Measurements from ENCODE around the gene ZNF835. TPM values are rescaled to one million over a fixed set of nuclear protein-coding genes. Genes with fewer than 3 reads are reported as not detected.

ZNF835 gene
- total RNA-seq, 2 donors from 2014 or later, result 0.13 to 0.42 TPM

- H3K36me3 Mint-ChIP-seq (ENCODE audit: low read depth), result peaks cover 87% of the 10 kb centered on the region
- H3K27ac ChIP-seq (ENCODE audit: low read depth, low read length), result no peak overlapping the region
- WGBS, 2 experiments (ENCODE audit: insufficient coverage in 1 of 2, insufficient read length in 1 of 2), result 89 to 98% methylated on average over 4 to 5 of the region's 5 CpGs
- peaks cover 87% of the 10 kb centered on the region for H3K9me3 ChIP-seq (ENCODE audit: control insufficient read depth, low read length)
- H3K9me3 Mint-ChIP-seq, result peaks cover 91% of the 10 kb centered on the region
- no peak overlapping the region for H3K4me3 Mint-ChIP-seq
- no peaks in the 10 kb centered on the region for H3K27me3 ChIP-seq (ENCODE audit: control insufficient read depth, insufficient read depth, low read length, poor library complexity, severe bottlenecking)
- DNase-seq, result no peak
- no peaks in the 10 kb centered on the region for H3K4me1 Mint-ChIP-seq
- H3K36me3 ChIP-seq (ENCODE audit: control insufficient read depth, insufficient read depth, low read length), result peaks cover 44% of the 10 kb centered on the region
- no peaks in the 10 kb centered on the region for H3K4me1 ChIP-seq (ENCODE audit: control insufficient read depth, insufficient read depth, low read length)
- no peak overlapping the region for H3K9ac ChIP-seq (ENCODE audit: extremely low read depth, low read length, poor library complexity, severe bottlenecking)
- H3K4me3 ChIP-seq (ENCODE audit: low read length), result no peak overlapping the region
- TF ChIP-seq, protein P1, sequence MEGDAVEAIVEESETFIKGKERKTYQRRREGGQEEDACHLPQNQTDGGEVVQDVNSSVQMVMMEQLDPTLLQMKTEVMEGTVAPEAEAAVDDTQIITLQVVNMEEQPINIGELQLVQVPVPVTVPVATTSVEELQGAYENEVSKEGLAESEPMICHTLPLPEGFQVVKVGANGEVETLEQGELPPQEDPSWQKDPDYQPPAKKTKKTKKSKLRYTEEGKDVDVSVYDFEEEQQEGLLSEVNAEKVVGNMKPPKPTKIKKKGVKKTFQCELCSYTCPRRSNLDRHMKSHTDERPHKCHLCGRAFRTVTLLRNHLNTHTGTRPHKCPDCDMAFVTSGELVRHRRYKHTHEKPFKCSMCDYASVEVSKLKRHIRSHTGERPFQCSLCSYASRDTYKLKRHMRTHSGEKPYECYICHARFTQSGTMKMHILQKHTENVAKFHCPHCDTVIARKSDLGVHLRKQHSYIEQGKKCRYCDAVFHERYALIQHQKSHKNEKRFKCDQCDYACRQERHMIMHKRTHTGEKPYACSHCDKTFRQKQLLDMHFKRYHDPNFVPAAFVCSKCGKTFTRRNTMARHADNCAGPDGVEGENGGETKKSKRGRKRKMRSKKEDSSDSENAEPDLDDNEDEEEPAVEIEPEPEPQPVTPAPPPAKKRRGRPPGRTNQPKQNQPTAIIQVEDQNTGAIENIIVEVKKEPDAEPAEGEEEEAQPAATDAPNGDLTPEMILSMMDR (conservative IDR thresholded peaks at IDR 0.05), result no peak
- no peak overlapping the region for H3K27ac Mint-ChIP-seq
- H3K27me3 Mint-ChIP-seq (ENCODE audit: insufficient read depth), result no peaks in the 10 kb centered on the region
Observed at GRCh38 chr19:56613639-56614038, 57.9 kb downstream of the ZNF835 start.

DNA sequence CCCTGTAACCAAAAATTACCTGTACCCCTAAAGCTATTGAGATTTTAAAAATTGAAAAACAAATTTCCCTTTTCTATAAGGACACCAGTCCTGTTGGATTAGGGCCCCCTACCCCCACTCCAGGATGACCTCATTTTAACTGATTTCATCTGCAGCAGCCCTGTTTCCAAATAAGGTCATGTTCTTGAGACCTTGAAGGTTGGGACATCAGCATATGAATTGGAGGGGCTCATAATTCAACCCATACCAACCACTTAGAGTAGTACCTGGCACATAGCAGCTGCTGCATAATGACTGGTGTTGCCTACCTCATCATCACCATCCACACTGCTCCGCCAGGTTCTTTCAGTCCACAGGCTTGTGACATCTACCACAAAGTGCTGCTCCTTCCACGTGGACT lies 58.8 kb downstream of the ZNF835 start:
- H3K36me3 ChIP-seq (ENCODE audit: control insufficient read depth, insufficient read depth, low read length), result peaks cover 43% of the 10 kb centered on the region
- H3K4me1 Mint-ChIP-seq, result no peaks in the 10 kb centered on the region
- H3K9ac ChIP-seq (ENCODE audit: extremely low read depth, low read length, poor library complexity, severe bottlenecking), result no peak overlapping the region
- H3K36me3 Mint-ChIP-seq (ENCODE audit: low read depth), result peaks cover 87% of the 10 kb centered on the region
- H3K27ac Mint-ChIP-seq, result no peak overlapping the region
- WGBS, 2 experiments (ENCODE audit: insufficient coverage in 1 of 2, insufficient read length in 1 of 2), result 95 to 100% methylated on average over 1 to 2 of the region's 2 CpGs
- peaks cover 92% of the 10 kb centered on the region for H3K9me3 Mint-ChIP-seq
- TF ChIP-seq, protein P1 (conservative IDR thresholded peaks at IDR 0.05), result no peak
- no peaks in the 10 kb centered on the region for H3K27me3 ChIP-seq (ENCODE audit: control insufficient read depth, insufficient read depth, low read length, poor library complexity, severe bottlenecking)
- H3K4me3 Mint-ChIP-seq, result no peak overlapping the region
- no peak overlapping the region for H3K4me3 ChIP-seq (ENCODE audit: low read length)
- DNase-seq, result no peak
- H3K27me3 Mint-ChIP-seq (ENCODE audit: insufficient read depth), result no peaks in the 10 kb centered on the region
- H3K27ac ChIP-seq (ENCODE audit: low read depth, low read length), result no peak overlapping the region
- peaks cover 86% of the 10 kb centered on the region for H3K9me3 ChIP-seq (ENCODE audit: control insufficient read depth, low read length)
- H3K4me1 ChIP-seq (ENCODE audit: control insufficient read depth, insufficient read depth, low read length), result no peaks in the 10 kb centered on the region

Other genes starting within 250 kb of the ZNF835 start
- gene ZNF667, start 194.4 kb downstream of the ZNF835 start, total RNA-seq, result 10 to 100 TPM in 1 of 2 donors, under 1 TPM in 1; 0.07 to 10.7 TPM
- 1 to 10 TPM in 1 of 2 donors, under 1 TPM in 1; 0.07 to 3.8 TPM for gene ZNF471, start 163.9 kb downstream of the ZNF835 start, total RNA-seq
- 1 to 10 TPM; 4.8 to 6.8 TPM for gene ZFP28, start 132.8 kb downstream of the ZNF835 start, total RNA-seq
- 1 to 10 TPM; 6.7 to 8.1 TPM for gene ZNF470, start 104.3 kb downstream of the ZNF835 start, total RNA-seq
- gene ZNF71, start 76.5 kb downstream of the ZNF835 start, total RNA-seq, result 1 to 10 TPM; 8.8 to 9.1 TPM
- under 1 TPM; 0.35 to 0.64 TPM for gene SMIM17, start 28.6 kb downstream of the ZNF835 start, total RNA-seq
- gene PEG3, start 169.0 kb upstream of the ZNF835 start, total RNA-seq, result not detected
- gene ZIM2, start 169.0 kb upstream of the ZNF835 start, total RNA-seq, result not detected